DND-41 (cell line): ENCODE results near the gene SLC38A5.

Source experiments
- EZH2 ChIP-seq: IDR thresholded peaks from 3 replicates; pipeline ENCODE4 v1.6.1; 2012; ENCODE audit warnings: borderline replicate concordance, low read depth, mild to moderate bottlenecking, moderate library complexity, low read length, inconsistent platforms; ENCODE audit not compliant: severe bottlenecking
- TF ChIP-seq, protein P1 (sequence below): IDR thresholded peaks from 2 replicates; pipeline ENCODE4 v1.5.1; 2012; ENCODE audit warnings: borderline replicate concordance, low read length, moderate library complexity, mild to moderate bottlenecking; ENCODE audit not compliant: poor library complexity, severe bottlenecking; ENCODE audit errors: extremely low read depth

- TF ChIP-seq, protein P1, sequence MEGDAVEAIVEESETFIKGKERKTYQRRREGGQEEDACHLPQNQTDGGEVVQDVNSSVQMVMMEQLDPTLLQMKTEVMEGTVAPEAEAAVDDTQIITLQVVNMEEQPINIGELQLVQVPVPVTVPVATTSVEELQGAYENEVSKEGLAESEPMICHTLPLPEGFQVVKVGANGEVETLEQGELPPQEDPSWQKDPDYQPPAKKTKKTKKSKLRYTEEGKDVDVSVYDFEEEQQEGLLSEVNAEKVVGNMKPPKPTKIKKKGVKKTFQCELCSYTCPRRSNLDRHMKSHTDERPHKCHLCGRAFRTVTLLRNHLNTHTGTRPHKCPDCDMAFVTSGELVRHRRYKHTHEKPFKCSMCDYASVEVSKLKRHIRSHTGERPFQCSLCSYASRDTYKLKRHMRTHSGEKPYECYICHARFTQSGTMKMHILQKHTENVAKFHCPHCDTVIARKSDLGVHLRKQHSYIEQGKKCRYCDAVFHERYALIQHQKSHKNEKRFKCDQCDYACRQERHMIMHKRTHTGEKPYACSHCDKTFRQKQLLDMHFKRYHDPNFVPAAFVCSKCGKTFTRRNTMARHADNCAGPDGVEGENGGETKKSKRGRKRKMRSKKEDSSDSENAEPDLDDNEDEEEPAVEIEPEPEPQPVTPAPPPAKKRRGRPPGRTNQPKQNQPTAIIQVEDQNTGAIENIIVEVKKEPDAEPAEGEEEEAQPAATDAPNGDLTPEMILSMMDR = no peak
- TF ChIP-seq EZH2 = no peak
Measured at GRCh38 chrX:48480142-48480541, 10.1 kb upstream of the SLC38A5 start.
